ENCODE results near the gene CST9.

CST9 gene

DNA sequence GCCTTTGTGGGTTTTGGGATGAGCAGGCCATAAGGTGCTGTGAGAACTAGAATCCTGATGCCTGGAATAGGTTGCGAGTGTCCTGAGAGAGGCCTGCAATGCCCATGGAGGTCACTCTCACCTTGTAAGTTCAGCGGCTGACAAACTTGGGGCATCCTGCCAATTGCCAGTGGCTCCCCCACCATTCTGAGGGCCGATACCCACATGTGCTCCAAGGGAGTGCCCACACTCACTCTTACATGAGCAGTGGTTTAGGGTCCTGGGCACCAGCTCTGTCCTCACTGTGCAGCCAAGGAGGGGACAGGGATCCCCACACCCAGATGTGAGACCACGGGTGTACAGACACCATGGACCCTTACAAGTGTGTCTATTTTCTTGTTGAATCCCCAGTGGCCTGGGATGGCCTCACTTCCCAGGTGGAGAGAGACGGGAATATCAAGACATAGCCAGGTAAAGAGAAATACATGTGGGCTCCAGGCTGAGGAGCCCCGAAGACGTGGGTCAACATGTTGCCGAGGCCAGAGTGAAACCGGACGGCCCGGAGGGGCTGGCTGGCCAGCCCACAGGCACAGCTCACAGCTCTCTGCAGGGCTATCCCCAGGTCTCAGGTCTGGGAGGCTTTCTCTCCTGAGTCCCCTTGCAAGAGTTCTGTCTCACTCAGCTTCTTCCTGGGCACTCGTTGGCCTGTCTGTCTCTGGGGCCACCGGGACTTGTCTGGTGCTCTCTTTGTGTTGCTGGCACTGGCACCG is 2.0 kb upstream of the CST9 start:
- Histone ChIP-seq H3K9me3 (no peaks in the 10 kb centered on the region), H3K4me3 (ENCODE audit: low read depth, low read length) (no peak overlapping the region), H3K36me3 (no peaks in the 10 kb centered on the region), H3K4me1 (no peaks in the 10 kb centered on the region), H3K27me3 (peaks cover 3% of the 10 kb centered on the region; the same call in 1 of the 2 replicates)
- no peak for TF ChIP-seq CTCF (IDR thresholded peaks at IDR 0.05; ENCODE audit: low read depth, low read length)
- DNase-seq, result no peak

GRCh38 chr20:23606652-23607049 is 934 bp upstream of the CST9 start:
- peak; percentile 92 for TF ChIP-seq CTCF (IDR thresholded peaks at IDR 0.05; ENCODE audit: low read depth, low read length)
- peak; percentile 86 for DNase-seq
- Histone ChIP-seq H3K4me1 (no peaks in the 10 kb centered on the region), H3K9me3 (no peaks in the 10 kb centered on the region), H3K4me3 (ENCODE audit: low read depth, low read length) (no peak overlapping the region), H3K36me3 (no peaks in the 10 kb centered on the region), H3K27me3 (peaks cover 3% of the 10 kb centered on the region; the same call in 1 of the 2 replicates)

DNA sequence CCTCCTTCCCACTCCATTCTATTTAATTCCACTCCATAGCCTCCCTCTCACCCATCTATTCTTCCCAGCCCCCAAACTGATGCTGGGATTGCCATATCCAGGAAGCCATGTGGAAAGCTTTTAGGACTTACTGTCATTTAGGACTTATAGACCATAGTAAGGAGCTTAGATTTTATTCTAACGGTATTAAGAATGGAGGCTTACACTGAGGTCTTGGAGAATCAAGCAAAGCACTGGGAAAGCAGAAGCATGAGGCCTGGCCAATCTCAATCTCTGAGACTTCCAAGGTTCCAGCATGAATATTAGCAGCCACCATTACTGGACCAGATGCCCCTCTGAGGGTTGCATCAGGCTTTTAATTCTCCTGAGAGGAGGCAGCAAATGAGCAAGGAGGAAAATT is 1.4 kb downstream of the CST9 start:
- H3K4me3 ChIP-seq (ENCODE audit: low read depth, low read length), result no peak overlapping the region
- no peaks in the 10 kb centered on the region for H3K27me3 ChIP-seq
- no peaks in the 10 kb centered on the region for H3K36me3 ChIP-seq
- DNase-seq, result no peak
- TF ChIP-seq CTCF (IDR thresholded peaks at IDR 0.05; ENCODE audit: low read depth, low read length), result no peak
- H3K9me3 ChIP-seq, result no peaks in the 10 kb centered on the region
- no peaks in the 10 kb centered on the region for H3K4me1 ChIP-seq

GRCh38 chr20:23603321-23603720 is 2.4 kb downstream of the CST9 start:
- no peaks in the 10 kb centered on the region for H3K9me3 ChIP-seq
- no peak for DNase-seq
- H3K4me3 ChIP-seq (ENCODE audit: low read depth, low read length), result no peak overlapping the region
- no peaks in the 10 kb centered on the region for H3K27me3 ChIP-seq
- no peak for TF ChIP-seq CTCF (IDR thresholded peaks at IDR 0.05; ENCODE audit: low read depth, low read length)
- no peaks in the 10 kb centered on the region for H3K4me1 ChIP-seq
- no peaks in the 10 kb centered on the region for H3K36me3 ChIP-seq

GRCh38 chr20:23602699-23603098 is 3.0 kb downstream of the CST9 start:
- DNase-seq, result no peak
- Histone ChIP-seq H3K4me3 (ENCODE audit: low read depth, low read length) (no peak overlapping the region), H3K9me3 (no peaks in the 10 kb centered on the region), H3K27me3 (no peaks in the 10 kb centered on the region), H3K36me3 (no peaks in the 10 kb centered on the region), H3K4me1 (no peaks in the 10 kb centered on the region)
- TF ChIP-seq CTCF (IDR thresholded peaks at IDR 0.05; ENCODE audit: low read depth, low read length), result no peak

DNA sequence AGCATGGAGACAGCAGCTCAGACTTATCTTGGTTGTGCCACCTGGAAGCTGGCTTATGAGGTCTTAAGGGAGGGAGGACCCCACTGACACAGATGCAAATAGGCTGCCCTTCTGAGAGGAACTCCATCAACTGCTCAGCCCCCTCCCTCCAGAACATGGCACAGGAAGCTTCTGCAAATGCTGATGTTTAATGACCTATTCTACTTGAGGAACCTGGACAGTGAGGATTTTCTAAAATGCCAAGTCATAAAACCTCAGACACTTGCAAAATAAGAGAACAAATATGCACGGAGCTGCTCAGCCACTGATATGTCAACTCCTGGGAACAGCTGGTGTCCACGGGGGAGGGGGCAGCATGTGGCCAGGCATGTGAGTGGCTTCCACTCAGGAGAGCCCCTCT is 3.5 kb downstream of the CST9 start:
- Histone ChIP-seq H3K9me3 (no peaks in the 10 kb centered on the region), H3K4me3 (ENCODE audit: low read depth, low read length) (no peak overlapping the region), H3K36me3 (no peaks in the 10 kb centered on the region), H3K4me1 (no peaks in the 10 kb centered on the region), H3K27me3 (no peaks in the 10 kb centered on the region)
- TF ChIP-seq CTCF (IDR thresholded peaks at IDR 0.05; ENCODE audit: low read depth, low read length), result no peak
- no peak for DNase-seq

Data from BE2C (cell line).